Ishikawa (cell line): ENCODE data around the gene EHBP1L1.

Experiments used
- CEBPB ChIP-seq: IDR thresholded peaks from 2 replicates; pipeline ENCODE4 v1.6.1; 2012
- CREB1 ChIP-seq: IDR thresholded peaks from 2 replicates; pipeline ENCODE4 v1.6.1; 2012; ENCODE audit warnings: low read depth
- EGR1 ChIP-seq: IDR thresholded peaks from 2 replicates; pipeline ENCODE4 v1.6.1; 2012
- EP300 ChIP-seq: IDR thresholded peaks from 2 replicates; pipeline ENCODE4 v1.6.1; 2012; ENCODE audit warnings: borderline replicate concordance
- FOXM1 ChIP-seq: IDR thresholded peaks from 2 replicates; pipeline ENCODE4 v1.6.1; 2012; ENCODE audit warnings: low read depth, borderline replicate concordance
- MAX ChIP-seq: IDR thresholded peaks from 2 replicates; pipeline ENCODE4 v1.6.1; 2012
- NFIC ChIP-seq: IDR thresholded peaks from 2 replicates; pipeline ENCODE4 v1.6.1; 2012
- RAD21 ChIP-seq: IDR thresholded peaks from 2 replicates; pipeline ENCODE4 v1.6.1; 2012; ENCODE audit warnings: low read depth
- TAF1 ChIP-seq: IDR thresholded peaks from 2 replicates; pipeline ENCODE4 v1.6.1; 2012; ENCODE audit warnings: low read depth, mild to moderate bottlenecking
- TCF12 ChIP-seq: IDR thresholded peaks from 2 replicates; pipeline ENCODE4 v1.6.1; 2012; ENCODE audit warnings: low read depth
- TEAD4 ChIP-seq: IDR thresholded peaks from 2 replicates; pipeline ENCODE4 v1.6.1; 2012
- YY1 ChIP-seq: IDR thresholded peaks from 2 replicates; pipeline ENCODE4 v1.6.1; 2012; ENCODE audit warnings: low read depth
- ZBTB7A ChIP-seq: IDR thresholded peaks from 2 replicates; pipeline ENCODE4 v1.6.1; 2012; ENCODE audit warnings: low read depth
- TF ChIP-seq, protein P1 (sequence below): IDR thresholded peaks from 2 replicates; pipeline ENCODE4 v1.6.1; 2012; ENCODE audit warnings: low read depth, mild to moderate bottlenecking
- TF ChIP-seq, protein P2 (sequence below): IDR thresholded peaks from 2 replicates; pipeline ENCODE4 v1.6.1; 2012

EHBP1L1 gene

DNA sequence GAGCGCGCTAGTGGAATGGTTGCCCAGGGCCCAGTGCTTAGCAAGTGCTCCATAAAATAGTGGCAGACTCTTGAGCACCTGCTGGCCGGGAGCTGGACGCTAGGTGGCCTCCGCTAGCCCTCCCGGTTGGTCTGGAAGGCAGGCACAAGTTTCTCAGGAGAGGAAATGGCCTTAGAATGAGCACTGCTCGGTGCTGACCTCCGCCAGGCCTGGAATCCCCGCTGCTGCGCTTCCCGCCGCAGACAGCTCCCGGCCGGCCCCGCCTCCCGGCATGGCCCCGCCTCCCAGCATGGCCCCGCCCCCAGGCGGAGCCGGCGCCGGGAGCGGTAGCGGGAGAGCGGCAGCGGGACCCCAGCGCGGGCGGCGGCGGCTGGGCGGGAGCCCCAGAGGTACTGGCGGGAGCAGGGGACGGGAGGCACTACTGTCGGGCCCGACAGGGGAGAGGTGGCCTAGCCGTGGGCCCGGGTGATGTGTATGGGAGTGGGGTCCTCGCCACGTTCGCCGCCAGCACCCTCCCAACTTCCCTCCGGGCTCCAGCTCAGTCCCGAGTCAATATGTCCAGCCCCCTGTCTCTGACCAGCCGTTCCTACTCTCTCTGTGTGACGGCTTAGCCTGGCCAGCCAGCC, 62.1 kb downstream of the EHBP1L1 start, which contains the start of gene SIPA1:
TSS of gene SIPA1 (plus strand) at position 308 of the 626 bp plus-strand sequence. CDS start 2,821 bp downstream, outside the sequence.
- TF ChIP-seq TCF12 (no peak; the same call in 1 of the 2 replicates), TEAD4 (peak; percentile 16; the same call in 1 of the 2 replicates), CREB1 (no peak), EGR1 (no peak), YY1 (no peak), NFIC (no peak), CEBPB (no peak), RAD21 (peak; percentile 52), MAX (peak; percentile 46; the same call in 1 of the 2 replicates), FOXM1 (no peak), TAF1 (0 out of 2 replicates have a peak, but pooled peaks have one; percentile 44), EP300 (no peak), ZBTB7A (no peak)
- TF ChIP-seq, protein P1, sequence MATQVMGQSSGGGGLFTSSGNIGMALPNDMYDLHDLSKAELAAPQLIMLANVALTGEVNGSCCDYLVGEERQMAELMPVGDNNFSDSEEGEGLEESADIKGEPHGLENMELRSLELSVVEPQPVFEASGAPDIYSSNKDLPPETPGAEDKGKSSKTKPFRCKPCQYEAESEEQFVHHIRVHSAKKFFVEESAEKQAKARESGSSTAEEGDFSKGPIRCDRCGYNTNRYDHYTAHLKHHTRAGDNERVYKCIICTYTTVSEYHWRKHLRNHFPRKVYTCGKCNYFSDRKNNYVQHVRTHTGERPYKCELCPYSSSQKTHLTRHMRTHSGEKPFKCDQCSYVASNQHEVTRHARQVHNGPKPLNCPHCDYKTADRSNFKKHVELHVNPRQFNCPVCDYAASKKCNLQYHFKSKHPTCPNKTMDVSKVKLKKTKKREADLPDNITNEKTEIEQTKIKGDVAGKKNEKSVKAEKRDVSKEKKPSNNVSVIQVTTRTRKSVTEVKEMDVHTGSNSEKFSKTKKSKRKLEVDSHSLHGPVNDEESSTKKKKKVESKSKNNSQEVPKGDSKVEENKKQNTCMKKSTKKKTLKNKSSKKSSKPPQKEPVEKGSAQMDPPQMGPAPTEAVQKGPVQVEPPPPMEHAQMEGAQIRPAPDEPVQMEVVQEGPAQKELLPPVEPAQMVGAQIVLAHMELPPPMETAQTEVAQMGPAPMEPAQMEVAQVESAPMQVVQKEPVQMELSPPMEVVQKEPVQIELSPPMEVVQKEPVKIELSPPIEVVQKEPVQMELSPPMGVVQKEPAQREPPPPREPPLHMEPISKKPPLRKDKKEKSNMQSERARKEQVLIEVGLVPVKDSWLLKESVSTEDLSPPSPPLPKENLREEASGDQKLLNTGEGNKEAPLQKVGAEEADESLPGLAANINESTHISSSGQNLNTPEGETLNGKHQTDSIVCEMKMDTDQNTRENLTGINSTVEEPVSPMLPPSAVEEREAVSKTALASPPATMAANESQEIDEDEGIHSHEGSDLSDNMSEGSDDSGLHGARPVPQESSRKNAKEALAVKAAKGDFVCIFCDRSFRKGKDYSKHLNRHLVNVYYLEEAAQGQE, result no peak
- TF ChIP-seq, protein P2, sequence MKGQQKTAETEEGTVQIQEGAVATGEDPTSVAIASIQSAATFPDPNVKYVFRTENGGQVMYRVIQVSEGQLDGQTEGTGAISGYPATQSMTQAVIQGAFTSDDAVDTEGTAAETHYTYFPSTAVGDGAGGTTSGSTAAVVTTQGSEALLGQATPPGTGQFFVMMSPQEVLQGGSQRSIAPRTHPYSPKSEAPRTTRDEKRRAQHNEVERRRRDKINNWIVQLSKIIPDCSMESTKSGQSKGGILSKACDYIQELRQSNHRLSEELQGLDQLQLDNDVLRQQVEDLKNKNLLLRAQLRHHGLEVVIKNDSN, result no peak

- no peak for TF ChIP-seq CREB1
- no peak for TF ChIP-seq MAX
- no peak for TF ChIP-seq TEAD4
- TF ChIP-seq, protein P1, result no peak
- TF ChIP-seq EGR1, result no peak
Observed at GRCh38 chr11:65639623-65640482, 64.0 kb downstream of the EHBP1L1 start.

DNA sequence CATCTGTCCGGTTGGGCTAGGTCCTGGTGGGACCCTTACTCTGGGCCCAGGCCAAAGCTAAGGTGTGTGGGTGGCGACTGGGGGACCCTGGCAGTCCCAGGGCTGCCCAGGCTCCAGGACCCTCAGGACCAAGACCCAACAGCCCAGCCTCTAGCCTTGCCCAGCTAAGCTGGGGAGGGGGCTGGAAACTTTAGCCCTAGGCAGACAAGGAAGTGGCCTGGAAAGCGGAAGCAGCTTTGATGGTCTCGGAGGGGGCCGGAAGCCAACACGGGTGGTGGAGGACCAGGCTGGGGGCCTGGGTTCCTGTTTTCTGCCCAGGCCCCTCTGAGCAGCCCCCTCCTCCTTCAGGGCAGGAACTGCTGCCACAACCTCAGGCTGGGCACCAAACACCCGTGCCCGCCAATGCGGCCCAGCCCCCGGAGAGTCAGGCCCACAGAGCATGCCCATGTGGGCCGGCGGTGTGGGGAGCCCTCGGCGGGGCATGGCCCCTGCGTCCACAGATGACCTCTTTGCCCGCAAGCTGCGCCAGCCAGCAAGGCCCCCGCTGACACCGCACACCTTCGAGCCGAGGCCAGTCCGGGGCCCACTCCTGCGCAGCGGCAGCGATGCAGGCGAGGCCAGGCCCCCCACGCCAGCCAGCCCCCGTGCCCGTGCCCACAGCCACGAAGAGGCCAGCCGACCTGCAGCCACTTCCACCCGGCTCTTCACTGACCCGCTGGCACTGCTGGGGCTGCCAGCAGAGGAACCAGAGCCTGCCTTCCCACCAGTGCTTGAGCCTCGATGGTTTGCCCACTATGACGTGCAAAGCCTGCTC, 64.8 kb downstream of the EHBP1L1 start:
- TF ChIP-seq TAF1 (no peak), ZBTB7A (0 out of 2 replicates have a peak, but pooled peaks have one; percentile 37)

DNA sequence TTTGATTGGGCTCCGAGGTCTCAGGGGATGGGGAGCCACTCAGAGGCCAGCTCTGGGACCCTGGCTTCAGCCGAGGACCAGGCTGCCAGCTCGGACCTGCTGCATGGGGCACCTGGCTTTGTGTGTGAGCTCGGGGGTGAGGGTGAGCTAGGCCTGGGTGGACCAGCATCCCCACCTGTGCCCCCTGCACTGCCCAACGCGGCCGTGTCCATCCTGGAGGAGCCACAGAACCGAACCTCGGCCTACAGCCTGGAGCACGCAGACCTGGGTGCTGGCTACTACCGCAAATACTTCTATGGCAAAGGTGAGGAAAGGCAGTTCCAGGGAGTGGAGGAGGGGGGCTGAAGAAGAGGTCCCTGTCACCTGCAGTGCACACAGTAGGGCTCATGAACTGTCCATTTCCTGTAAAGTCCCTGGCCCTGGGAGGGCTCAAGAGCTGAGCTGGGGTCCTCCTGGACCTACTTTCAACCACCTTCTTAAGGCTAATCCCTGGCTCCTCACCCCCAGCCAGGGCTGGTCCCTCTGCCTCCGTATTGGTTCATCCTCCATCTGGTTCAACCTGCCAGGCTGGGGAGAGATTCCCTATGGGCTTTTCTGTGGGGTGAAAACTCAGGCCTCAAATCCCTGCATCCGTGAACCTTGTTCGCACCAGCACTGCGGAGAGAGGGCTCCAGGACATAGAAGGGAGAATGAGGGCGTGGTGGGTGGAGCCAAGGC, 65.6 kb downstream of the EHBP1L1 start:
- TF ChIP-seq EP300 (no peak), CEBPB (no peak)
